H1 (cell line): ENCODE results near the gene REPS2.

Experiments used
- EZH2 ChIP-seq: fragments of 200-600 bp; sonication (generic); IDR thresholded peaks from 2 replicates; pipeline ENCODE4 v1.7.1; 2012; ENCODE audit warnings: low read depth, mild to moderate bottlenecking, moderate library complexity, low read length, inconsistent platforms; ENCODE audit not compliant: severe bottlenecking
- KDM1A ChIP-seq: fragments of 200-600, 300-600 bp; sonication (generic); IDR thresholded peaks from 2 replicates; pipeline ENCODE4 v1.7.1; 2016; ENCODE audit warnings: mild to moderate bottlenecking, low read length, borderline replicate concordance

GRCh38 chrX:17065100-17065499, 118.6 kb downstream of the REPS2 start:
- no peak for TF ChIP-seq KDM1A
- TF ChIP-seq EZH2: no peak
